Parathyroid adenoma (tissue), 2 donors: ENCODE measurements around the gene BMPR1B.

Experiments used
- H2AFZ ChIP-seq: fragments of 300-600 bp; sonication (generic); one replicate; pipeline ENCODE4 v1.7.0; 2017; ENCODE audit warnings: antibody characterized with exemption, mild to moderate bottlenecking
- H3K27ac ChIP-seq: fragments of 300-600 bp; sonication (generic); one replicate; pipeline ENCODE4 v1.7.0; 2017
- H3K27me3 ChIP-seq: fragments of 300-600 bp; sonication (generic); one replicate; pipeline ENCODE4 v1.7.0; 2017; ENCODE audit warnings: low read length; ENCODE audit not compliant: control insufficient read depth, insufficient read depth
- H3K36me3 ChIP-seq: fragments of 300-600 bp; sonication (generic); one replicate; pipeline ENCODE4 v1.7.0; 2017; ENCODE audit warnings: low read length; ENCODE audit not compliant: control insufficient read depth, insufficient read depth
- H3K4me1 ChIP-seq: fragments of 300-600 bp; sonication (generic); one replicate; pipeline ENCODE4 v1.7.0; 2017; ENCODE audit warnings: control low read depth
- H3K4me2 ChIP-seq: fragments of 300-600 bp; sonication (generic); one replicate; pipeline ENCODE4 v1.7.0; 2017; ENCODE audit warnings: low read length
- H3K4me3 ChIP-seq: fragments of 300-600 bp; sonication (generic); one replicate; pipeline ENCODE4 v1.7.0; 2017; ENCODE audit warnings: low read depth, low read length
- H3K79me2 ChIP-seq: fragments of 300-600 bp; sonication (generic); one replicate; pipeline ENCODE4 v1.7.0; 2017; ENCODE audit warnings: control low read depth
- H3K9ac ChIP-seq: fragments of 300-600 bp; sonication (generic); one replicate; pipeline ENCODE4 v1.7.0; 2017; ENCODE audit warnings: mild to moderate bottlenecking
- H3K9me3 ChIP-seq: fragments of 300-600 bp; sonication (generic); one replicate; pipeline ENCODE4 v1.7.0; 2017; ENCODE audit warnings: low read length; ENCODE audit not compliant: control insufficient read depth
- CTCF ChIP-seq: fragments of 300-600 bp; sonication (generic); IDR thresholded peaks from one replicate; pipeline ENCODE4 v1.7.0; 2017; ENCODE audit warnings: antibody characterized with exemption, mild to moderate bottlenecking
- donor health status: primary hyperparathyroidism.

The BMPR1B gene

GRCh38 chr4:94912606-94913005, 154.9 kb downstream of the BMPR1B start:
- no peaks in the 10 kb centered on the region for H3K27me3 ChIP-seq
- H3K4me3 ChIP-seq, result no peak overlapping the region
- H3K9ac ChIP-seq, result no peak overlapping the region
- no peak overlapping the region for H3K4me2 ChIP-seq
- no peaks in the 10 kb centered on the region for H3K79me2 ChIP-seq
- TF ChIP-seq CTCF, result no peak
- no peak overlapping the region for H3K27ac ChIP-seq
- H3K9me3 ChIP-seq, result no peaks in the 10 kb centered on the region
- H3K4me1 ChIP-seq, result no peaks in the 10 kb centered on the region
- H3K36me3 ChIP-seq, result no peaks in the 10 kb centered on the region
- H2AFZ ChIP-seq, result no peak overlapping the region

- no peaks in the 10 kb centered on the region for H3K27me3 ChIP-seq
- no peak for TF ChIP-seq CTCF
Observed at GRCh38 chr4:94913316-94913715, 155.6 kb downstream of the BMPR1B start.

GRCh38 chr4:94917146-94917545, 159.4 kb downstream of the BMPR1B start:
- Histone ChIP-seq H3K27me3 (no peaks in the 10 kb centered on the region), H3K9ac (no peak overlapping the region), H3K4me2 (no peak overlapping the region), H3K79me2 (no peaks in the 10 kb centered on the region), H3K27ac (no peak overlapping the region), H3K36me3 (no peaks in the 10 kb centered on the region), H2AFZ (no peak overlapping the region), H3K4me1 (no peaks in the 10 kb centered on the region), H3K4me3 (no peak overlapping the region), H3K9me3 (no peaks in the 10 kb centered on the region)
- no peak for TF ChIP-seq CTCF

More at GRCh38 chr4:94913316-94913715, 155.6 kb downstream of the BMPR1B start:
- H3K79me2 ChIP-seq, result no peaks in the 10 kb centered on the region
- no peaks in the 10 kb centered on the region for H3K9me3 ChIP-seq
- no peak overlapping the region for H3K27ac ChIP-seq
- H3K36me3 ChIP-seq, result no peaks in the 10 kb centered on the region
- H3K9ac ChIP-seq, result no peak overlapping the region
- H3K4me3 ChIP-seq, result no peak overlapping the region
- H3K4me2 ChIP-seq, result no peak overlapping the region
- H3K4me1 ChIP-seq, result no peaks in the 10 kb centered on the region
- H2AFZ ChIP-seq, result no peak overlapping the region

GRCh38 chr4:94918543-94918942, 160.8 kb downstream of the BMPR1B start:
- H2AFZ ChIP-seq, result no peak overlapping the region
- no peaks in the 10 kb centered on the region for H3K27me3 ChIP-seq

More at GRCh38 chr4:94918543-94918942, 160.8 kb downstream of the BMPR1B start:
- no peaks in the 10 kb centered on the region for H3K79me2 ChIP-seq
- H3K36me3 ChIP-seq, result no peaks in the 10 kb centered on the region
- no peaks in the 10 kb centered on the region for H3K4me1 ChIP-seq
- no peak overlapping the region for H3K4me2 ChIP-seq
- no peak overlapping the region for H3K4me3 ChIP-seq
- no peak overlapping the region for H3K9ac ChIP-seq
- H3K27ac ChIP-seq, result no peak overlapping the region
- H3K9me3 ChIP-seq, result no peaks in the 10 kb centered on the region
- no peak for TF ChIP-seq CTCF
